ENCODE results near the gene PXDN. TPM values are rescaled to one million over a fixed set of nuclear protein-coding genes. Genes with fewer than 3 reads are reported as not detected.

The PXDN gene
- total and polyA plus RNA-seq, 8 donors: 2.0 to 21.1 (median 4.2) TPM

DNA sequence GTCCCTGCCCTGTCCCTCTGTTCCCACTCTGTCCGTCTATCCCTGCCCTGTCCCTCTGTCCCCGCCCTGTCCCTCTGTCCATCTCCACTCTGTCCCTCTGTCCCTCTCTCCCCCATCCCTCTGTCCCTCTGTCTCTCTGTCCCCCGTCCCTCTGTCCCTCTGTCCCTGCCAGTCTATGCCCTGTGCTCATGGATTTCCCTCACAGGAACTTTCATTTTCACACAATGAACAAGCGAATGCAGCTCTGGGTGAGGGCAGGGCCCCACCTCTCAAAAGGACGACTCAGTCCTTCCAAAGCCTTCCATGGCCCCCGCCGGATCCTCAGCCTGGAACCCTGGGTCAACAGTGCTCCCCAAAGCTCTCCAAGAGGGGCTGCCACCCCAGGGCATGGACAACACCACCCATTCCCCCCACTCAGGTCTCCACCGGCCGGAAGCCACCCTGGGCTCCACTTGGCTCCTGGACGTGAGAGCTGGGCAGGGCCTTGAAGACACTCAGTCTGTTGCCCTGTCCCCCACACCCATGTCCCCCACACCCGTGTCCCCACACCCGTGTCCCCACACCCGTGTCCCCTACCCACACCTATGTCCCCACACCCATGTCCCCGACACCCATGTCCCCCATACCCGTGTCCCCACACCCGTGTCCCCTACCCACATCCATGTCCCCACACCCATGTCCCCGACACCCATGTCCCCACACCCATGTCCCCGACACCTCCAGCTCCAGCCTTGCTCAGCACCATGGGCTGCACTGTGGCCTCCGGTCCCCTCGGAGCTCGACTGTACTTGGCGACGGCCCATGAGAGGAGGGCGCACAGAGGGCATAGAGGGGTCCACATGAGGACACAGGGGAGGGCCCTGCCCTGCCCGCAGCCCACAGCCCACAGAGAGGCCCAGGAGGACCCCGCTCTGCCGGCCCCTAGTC, 156.0 kb downstream of the PXDN start:
- Histone ChIP-seq H3K4me1 (no peaks in the 10 kb centered on the region), H3K27me3 (no peaks in the 10 kb centered on the region), H3K27ac (no peak overlapping the region), H3K9me3 (no peaks in the 10 kb centered on the region), H3K4me3 (no peak overlapping the region), H3K36me3 (no peaks in the 10 kb centered on the region)
- DNase-seq: peak in 1 of 6 donors; percentile 63
- intact Hi-C loops (cut with DNase I): no loop called here
- ATAC-seq: no peak
- TF ChIP-seq, protein P1, sequence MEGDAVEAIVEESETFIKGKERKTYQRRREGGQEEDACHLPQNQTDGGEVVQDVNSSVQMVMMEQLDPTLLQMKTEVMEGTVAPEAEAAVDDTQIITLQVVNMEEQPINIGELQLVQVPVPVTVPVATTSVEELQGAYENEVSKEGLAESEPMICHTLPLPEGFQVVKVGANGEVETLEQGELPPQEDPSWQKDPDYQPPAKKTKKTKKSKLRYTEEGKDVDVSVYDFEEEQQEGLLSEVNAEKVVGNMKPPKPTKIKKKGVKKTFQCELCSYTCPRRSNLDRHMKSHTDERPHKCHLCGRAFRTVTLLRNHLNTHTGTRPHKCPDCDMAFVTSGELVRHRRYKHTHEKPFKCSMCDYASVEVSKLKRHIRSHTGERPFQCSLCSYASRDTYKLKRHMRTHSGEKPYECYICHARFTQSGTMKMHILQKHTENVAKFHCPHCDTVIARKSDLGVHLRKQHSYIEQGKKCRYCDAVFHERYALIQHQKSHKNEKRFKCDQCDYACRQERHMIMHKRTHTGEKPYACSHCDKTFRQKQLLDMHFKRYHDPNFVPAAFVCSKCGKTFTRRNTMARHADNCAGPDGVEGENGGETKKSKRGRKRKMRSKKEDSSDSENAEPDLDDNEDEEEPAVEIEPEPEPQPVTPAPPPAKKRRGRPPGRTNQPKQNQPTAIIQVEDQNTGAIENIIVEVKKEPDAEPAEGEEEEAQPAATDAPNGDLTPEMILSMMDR (IDR thresholded peaks at IDR 0.05): no peak
- FAIRE-seq: no peak
- 66 to 77% methylated on average over 27 of the region's 27 CpGs for WGBS, 2 donors

GRCh38 chr2:1586923-1587840, 157.1 kb downstream of the PXDN start:
- peak in 1 of 4 donors; percentile 24 for ATAC-seq
- intact Hi-C loops (cut with DNase I): no loop called here
- no peak overlapping the region for H3K27ac ChIP-seq
- FAIRE-seq: no peak
- no peaks in the 10 kb centered on the region for H3K27me3 ChIP-seq
- H3K9me3 ChIP-seq: no peaks in the 10 kb centered on the region
- no peak overlapping the region for H3K4me3 ChIP-seq
- no peak for DNase-seq
- WGBS, 2 donors: 47 to 59% methylated on average over 17 of the region's 17 CpGs
- H3K36me3 ChIP-seq: no peaks in the 10 kb centered on the region
- TF ChIP-seq, protein P1 (IDR thresholded peaks at IDR 0.05): no peak
- no peaks in the 10 kb centered on the region for H3K4me1 ChIP-seq

DNA sequence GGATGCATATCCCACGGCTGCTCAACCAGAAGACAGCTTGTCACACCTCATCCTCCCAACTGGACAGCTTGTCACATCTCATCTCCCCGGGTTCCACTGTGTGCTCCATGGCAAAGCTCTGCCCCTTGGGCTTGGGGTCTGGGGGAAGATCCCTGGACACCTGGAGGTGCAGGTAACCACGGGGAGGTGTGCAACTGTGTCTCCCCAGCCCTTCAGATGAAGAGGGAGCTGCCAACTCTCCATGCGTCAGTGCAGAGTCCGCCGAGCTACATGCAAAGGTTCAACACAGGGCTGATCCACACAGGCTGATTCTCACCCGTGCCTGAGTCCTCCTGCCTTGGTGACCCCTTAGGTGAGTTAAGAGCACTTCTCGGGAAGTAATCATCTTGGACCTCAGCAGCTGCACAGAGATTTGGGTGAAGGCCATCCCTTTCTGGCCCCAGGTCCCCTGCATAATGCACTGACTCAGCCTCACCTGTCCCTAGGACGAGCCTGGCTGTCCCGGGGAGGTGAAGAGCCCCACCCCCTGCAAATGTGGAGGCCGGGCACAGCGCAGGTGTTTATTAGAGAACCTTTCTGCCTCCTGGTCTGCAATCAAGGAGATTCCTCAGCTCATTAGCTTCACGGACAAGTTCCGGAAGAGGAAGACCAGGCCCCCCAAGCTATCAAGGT, 157.9 kb downstream of the PXDN start:
- 53 to 54% methylated on average over 14 of the region's 14 CpGs for WGBS, 2 donors
- ATAC-seq (no peak), DNase-seq (no peak), FAIRE-seq (no peak)
- no peaks in the 10 kb centered on the region for H3K9me3 ChIP-seq
- H3K4me1 ChIP-seq: no peaks in the 10 kb centered on the region
- intact Hi-C loops (cut with DNase I): no loop called here
- H3K36me3 ChIP-seq: no peaks in the 10 kb centered on the region
- H3K4me3 ChIP-seq: no peak overlapping the region
- TF ChIP-seq, protein P1 (IDR thresholded peaks at IDR 0.05): no peak
- no peak overlapping the region for H3K27ac ChIP-seq
- no peaks in the 10 kb centered on the region for H3K27me3 ChIP-seq

DNA sequence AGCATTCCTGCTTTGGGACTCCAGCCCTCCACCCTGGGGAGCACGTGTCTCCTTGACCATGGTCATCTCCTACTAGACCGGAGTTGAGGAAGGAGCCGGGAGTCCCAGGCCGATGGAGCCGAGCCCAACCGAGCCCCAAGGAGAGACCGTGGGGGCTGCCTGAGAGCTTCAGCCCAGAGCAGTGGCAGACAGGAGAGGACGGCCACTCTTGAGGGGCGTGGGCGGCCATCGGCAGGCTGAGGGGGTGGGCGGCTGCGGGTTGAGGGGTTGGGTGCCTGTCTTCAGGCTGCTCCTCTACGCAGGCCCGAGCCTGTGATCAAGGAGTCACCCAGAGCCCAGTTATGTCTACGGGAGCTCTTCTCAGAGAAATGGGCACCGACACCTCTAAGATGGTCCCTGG, 158.7 kb downstream of the PXDN start:
- Histone ChIP-seq H3K4me1 (no peaks in the 10 kb centered on the region), H3K4me3 (no peak overlapping the region), H3K27ac (no peak overlapping the region), H3K27me3 (no peaks in the 10 kb centered on the region), H3K9me3 (no peaks in the 10 kb centered on the region), H3K36me3 (no peaks in the 10 kb centered on the region)
- FAIRE-seq (no peak), ATAC-seq (no peak), DNase-seq (peak in 1 of 6 donors; percentile 48)
- intact Hi-C loops (cut with DNase I): no loop called here
- WGBS, 2 donors: 76 to 84% methylated on average over 17 of the region's 17 CpGs
- TF ChIP-seq, protein P1 (IDR thresholded peaks at IDR 0.05): no peak
